GM18505 (cell line): ENCODE measurements around the gene CLEC1B.
"Not testable (repeated sequence)": the region's sequence is repeated elsewhere in the genome, so short reads cannot be mapped to it uniquely, and the experiment has no call there.

Experiments used
- ATAC-seq: cut with Tn5 transposase; IDR thresholded peaks from one replicate; pipeline ENCODE4 v1.9.1; 2021; ENCODE audit not compliant: unreplicated experiment
- POLR2A ChIP-seq: IDR thresholded peaks from 4 replicates; pipeline ENCODE4 v1.6.1; 2011; ENCODE audit warnings: borderline replicate concordance; ENCODE audit not compliant: insufficient read depth, insufficient read length; ENCODE audit errors: extremely low read depth

Gene CLEC1B

GRCh38 chr12:9960590-9960989 is 38.3 kb downstream of the CLEC1B start:
- TF ChIP-seq POLR2A: no peak
- ATAC-seq: no peak

GRCh38 chr12:9957834-9958233 is 41.1 kb downstream of the CLEC1B start:
- ATAC-seq: no peak
- TF ChIP-seq POLR2A: no peak

GRCh38 chr12:9952954-9953729 is 45.8 kb downstream of the CLEC1B start:
- ATAC-seq: not testable (repeated sequence)

- no peak for ATAC-seq
- no peak for TF ChIP-seq POLR2A
Measured at GRCh38 chr12:9951026-9951675, 47.8 kb downstream of the CLEC1B start.

GRCh38 chr12:9948606-9949296 is 50.2 kb downstream of the CLEC1B start:
- no peak for TF ChIP-seq POLR2A
- peak; percentile 88 for ATAC-seq

GRCh38 chr12:9947674-9948073 is 51.2 kb downstream of the CLEC1B start:
- TF ChIP-seq POLR2A: no peak
- no peak for ATAC-seq

- TF ChIP-seq POLR2A: no peak
- no peak for ATAC-seq
Measured at GRCh38 chr12:9944391-9944790, 54.5 kb downstream of the CLEC1B start.

- TF ChIP-seq POLR2A: no peak
- no peak for ATAC-seq
Measured at GRCh38 chr12:9943240-9943639, 55.7 kb downstream of the CLEC1B start.
